GM10266 (cell line): ENCODE results near the gene ACVR1B.
"Not testable (repeated sequence)": the region's sequence is repeated elsewhere in the genome, so short reads cannot be mapped to it uniquely, and the experiment has no call there.

Experiments used
- DNase-seq: peaks from one replicate; pipeline ENCODE4 v3.0.0; 2012; ENCODE audit errors: extremely low spot score
- TF ChIP-seq, protein P1 (sequence below): IDR thresholded peaks from 2 replicates; pipeline ENCODE4 v1.5.1; 2012; ENCODE audit warnings: mild to moderate bottlenecking, low read depth; ENCODE audit not compliant: control insufficient read depth, insufficient read depth; ENCODE audit errors: missing control alignments

The ACVR1B gene

DNA sequence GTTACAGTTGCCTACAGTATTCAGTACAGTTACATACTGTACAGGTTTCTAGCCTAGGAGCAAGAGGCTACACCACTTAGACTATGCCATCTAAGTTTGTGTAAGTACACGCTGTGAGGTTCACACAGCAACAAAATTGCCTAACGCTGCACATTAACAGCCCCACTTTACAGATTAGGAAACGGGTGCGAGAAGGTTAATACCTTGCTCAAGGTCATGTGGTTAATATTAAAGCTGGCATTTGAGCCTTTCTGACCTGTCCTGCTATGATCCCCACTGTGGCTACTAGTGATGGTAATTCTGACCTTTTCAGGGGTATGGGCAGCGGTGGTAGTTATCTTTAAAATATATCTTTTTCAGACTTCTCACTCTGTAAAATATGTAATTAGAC, 20.9 kb downstream of the ACVR1B start:
- TF ChIP-seq, protein P1, sequence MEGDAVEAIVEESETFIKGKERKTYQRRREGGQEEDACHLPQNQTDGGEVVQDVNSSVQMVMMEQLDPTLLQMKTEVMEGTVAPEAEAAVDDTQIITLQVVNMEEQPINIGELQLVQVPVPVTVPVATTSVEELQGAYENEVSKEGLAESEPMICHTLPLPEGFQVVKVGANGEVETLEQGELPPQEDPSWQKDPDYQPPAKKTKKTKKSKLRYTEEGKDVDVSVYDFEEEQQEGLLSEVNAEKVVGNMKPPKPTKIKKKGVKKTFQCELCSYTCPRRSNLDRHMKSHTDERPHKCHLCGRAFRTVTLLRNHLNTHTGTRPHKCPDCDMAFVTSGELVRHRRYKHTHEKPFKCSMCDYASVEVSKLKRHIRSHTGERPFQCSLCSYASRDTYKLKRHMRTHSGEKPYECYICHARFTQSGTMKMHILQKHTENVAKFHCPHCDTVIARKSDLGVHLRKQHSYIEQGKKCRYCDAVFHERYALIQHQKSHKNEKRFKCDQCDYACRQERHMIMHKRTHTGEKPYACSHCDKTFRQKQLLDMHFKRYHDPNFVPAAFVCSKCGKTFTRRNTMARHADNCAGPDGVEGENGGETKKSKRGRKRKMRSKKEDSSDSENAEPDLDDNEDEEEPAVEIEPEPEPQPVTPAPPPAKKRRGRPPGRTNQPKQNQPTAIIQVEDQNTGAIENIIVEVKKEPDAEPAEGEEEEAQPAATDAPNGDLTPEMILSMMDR: no peak
- no peak for DNase-seq

DNA sequence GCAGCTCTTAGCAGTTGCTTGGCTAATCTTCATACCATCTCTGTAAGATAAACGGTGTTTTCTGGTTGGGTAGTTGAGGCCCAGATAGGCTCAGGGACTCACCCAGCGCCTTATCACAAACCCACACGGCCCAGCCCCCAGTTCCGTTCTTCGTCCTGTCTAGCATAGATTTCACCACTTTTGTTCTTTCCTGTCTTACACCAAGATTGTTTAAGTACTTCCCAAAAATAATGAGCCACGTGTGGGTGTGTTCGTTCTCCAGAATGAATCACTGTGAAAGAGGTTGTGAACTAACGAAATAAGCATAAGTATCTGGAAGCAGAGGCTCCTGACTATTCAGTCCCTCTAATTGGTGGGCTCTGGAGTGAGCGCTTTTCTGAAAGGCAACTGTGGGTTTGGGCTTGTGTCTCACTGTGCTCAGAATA, 21.4 kb downstream of the ACVR1B start:
- TF ChIP-seq, protein P1: no peak
- no peak for DNase-seq

DNA sequence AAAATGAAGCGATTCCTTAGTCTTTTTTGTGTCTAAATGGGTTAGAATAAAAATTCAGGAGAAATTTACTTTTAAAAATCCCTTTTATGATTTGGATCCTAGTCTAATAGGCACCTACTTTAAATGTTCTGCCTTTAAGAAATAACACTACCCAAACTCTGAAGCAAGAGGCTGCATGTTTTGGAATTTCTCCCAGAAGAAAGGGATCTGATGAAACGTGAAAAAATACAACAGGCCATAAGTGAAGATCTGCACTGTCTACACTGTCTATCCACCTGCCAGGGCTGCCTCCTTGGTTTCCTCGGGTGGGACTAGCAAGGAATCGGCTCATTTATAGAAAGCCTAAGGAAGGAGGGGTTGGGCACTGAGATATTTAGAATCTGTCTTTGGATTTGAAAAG, 22.1 kb downstream of the ACVR1B start:
- DNase-seq: no peak
- TF ChIP-seq, protein P1: no peak

DNA sequence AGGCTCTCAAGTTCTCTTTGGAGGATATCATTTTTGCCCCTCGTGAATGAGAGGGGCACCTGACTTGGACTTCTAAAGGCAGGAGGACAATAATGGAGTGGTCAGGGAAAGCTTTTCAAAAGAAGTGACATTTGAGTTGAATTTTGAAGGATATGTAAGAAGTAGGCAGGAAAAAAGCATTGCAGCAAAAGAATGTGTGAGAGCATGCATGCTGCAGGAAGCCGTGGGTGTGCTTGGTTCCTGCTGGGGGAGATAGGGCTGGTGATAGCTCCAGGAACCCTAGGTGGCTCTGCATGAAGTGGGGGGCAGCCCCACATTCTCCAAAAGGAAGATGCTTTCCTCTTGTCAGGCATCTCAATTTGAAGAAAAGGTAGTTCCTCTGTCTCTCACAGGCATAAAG, 23.1 kb downstream of the ACVR1B start:
- TF ChIP-seq, protein P1: no peak
- no peak for DNase-seq

DNA sequence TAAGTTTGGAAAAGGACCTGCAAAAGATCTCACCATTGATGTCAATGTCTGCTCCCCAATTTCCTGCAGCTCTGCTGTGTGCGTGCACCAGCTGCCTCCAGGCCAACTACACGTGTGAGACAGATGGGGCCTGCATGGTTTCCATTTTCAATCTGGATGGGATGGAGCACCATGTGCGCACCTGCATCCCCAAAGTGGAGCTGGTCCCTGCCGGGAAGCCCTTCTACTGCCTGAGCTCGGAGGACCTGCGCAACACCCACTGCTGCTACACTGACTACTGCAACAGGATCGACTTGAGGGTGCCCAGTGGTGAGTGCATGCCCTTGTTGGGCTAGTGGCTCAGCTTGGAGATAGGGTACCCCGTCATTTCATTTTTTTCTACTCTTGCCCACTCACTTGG, 23.7 kb downstream of the ACVR1B start:
- TF ChIP-seq, protein P1: no peak

DNA sequence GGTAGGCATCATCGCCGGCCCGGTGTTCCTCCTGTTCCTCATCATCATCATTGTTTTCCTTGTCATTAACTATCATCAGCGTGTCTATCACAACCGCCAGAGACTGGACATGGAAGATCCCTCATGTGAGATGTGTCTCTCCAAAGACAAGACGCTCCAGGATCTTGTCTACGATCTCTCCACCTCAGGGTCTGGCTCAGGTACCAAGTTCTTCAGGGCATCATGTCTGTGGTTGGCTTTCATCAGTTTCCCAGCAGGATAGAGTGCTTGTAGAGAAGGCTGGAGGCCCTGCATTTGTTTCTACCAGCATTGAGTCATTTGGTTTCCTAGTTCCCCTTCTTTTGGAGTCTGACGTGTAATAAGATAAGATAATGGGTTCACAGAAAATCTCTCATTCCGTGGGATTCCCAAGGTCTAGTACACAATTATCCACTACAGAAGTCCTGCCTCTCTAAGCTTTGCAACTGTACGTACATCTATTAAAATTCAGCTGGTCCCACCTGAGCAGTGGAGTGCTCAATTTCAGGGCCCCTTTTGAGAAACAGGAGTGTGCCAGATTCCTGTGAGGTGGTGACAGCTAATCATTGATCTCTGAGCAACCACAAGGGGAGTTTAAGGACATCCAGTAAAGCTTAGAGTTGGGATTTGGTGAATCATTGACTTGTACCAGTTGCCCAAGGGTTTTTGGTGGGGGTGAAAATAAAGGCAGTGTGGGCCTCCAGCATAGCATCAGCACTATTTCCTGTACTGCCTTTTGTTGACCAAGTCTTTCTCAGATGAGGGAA, 25.1 kb downstream of the ACVR1B start:
- no peak for DNase-seq
- TF ChIP-seq, protein P1: no peak

More for the DNA sequence above, 23.7 kb downstream of the ACVR1B start:
- DNase-seq: no peak

DNA sequence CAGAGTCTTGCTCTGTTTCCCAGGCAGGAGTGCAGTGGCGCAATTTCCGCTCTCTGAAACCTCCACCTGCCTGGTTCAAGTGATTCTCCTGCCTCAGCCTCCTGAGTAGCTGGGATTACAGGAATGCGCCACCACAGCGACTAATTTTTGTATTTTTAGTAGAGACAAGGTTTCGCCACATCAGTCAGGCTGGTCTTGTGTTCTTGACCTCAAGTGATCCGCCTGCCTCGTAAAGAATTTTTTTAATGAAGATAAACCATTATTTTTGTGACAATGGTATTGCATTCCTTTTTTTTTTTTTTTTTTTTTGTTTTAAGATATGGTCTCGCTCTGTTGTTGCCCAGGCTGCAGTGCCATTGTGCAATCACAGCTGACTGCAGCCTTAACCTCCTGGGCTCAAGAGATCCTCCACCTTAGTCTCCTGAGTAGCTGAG, 25.8 kb downstream of the ACVR1B start:
- TF ChIP-seq, protein P1: no peak
- no peak for DNase-seq

DNA sequence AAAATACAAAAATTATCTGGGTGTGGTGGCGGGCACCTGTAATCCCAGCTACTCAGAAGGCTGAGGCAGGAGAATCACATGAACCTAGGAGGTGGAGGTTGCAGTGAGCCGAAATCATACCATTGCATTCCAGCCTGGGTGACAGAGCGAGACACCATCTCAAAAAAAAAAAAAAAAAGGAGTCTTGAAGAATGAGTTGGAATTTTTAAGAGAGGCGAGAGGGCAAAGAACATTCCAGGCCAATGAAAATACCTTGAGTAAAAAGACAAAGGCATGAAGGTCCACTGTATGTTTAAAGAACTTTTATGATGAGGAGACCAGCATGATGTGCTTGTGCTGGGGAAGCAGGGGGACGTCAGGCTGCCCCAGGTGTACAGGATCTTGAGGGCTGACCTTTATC, 27.8 kb downstream of the ACVR1B start:
- not testable (repeated sequence) for DNase-seq
